Measurements from ENCODE around the gene UNC119.

The UNC119 gene

DNA sequence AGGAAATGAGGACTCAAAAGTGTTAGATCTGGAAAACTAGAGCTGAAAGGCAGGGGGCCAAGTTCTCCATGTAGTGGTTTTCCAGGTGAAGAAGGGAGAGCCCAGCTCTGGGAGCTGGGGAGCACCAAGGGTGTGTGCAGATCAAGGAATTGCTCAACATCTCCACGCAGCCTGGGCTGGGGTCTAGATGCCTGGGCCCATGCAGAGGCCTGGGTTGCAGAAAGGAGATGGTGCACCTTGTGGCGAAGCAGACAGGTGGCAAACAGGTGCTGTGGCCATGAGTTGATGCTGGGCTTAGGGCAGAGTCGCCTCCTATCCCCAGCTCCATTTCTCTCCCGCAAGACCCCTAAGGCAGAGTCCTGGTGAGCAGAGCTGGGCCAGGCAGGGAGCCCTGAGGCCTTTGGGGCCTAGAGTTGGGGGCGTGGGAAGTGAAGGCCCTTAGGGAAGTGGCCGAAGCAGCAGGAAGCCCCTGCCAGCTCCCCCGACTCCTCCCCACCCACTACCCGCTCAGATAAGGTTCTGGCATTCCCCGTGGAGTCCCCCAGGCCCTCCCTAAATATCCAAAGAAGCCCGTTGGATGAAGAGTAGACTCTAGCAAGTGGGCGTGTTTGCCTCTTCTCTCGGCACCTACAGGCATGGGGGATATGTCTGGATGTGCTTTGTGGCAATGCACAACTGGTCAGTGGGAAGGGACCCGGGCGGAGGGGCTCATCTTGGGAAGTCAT lies 45.5 kb downstream of the UNC119 start:
- Histone ChIP-seq H3K4me3 (ENCODE audit: low read depth, low read length) (no peak overlapping the region), H3K27me3 (ENCODE audit: insufficient read depth, low read length) (peaks cover 42% of the 10 kb centered on the region), H3K4me1 (ENCODE audit: control insufficient read depth, insufficient read depth, low read length, unreplicated experiment) (no peaks in the 10 kb centered on the region), H3K36me3 (ENCODE audit: insufficient read depth, low read length) (no peaks in the 10 kb centered on the region), H3K79me2 (ENCODE audit: control insufficient read depth, insufficient read depth, low read length, unreplicated experiment) (no peaks in the 10 kb centered on the region), H3K27ac (ENCODE audit: low read depth, low read length) (no peak overlapping the region), H2AFZ (ENCODE audit: low read length, unreplicated experiment) (no peak overlapping the region)

DNA sequence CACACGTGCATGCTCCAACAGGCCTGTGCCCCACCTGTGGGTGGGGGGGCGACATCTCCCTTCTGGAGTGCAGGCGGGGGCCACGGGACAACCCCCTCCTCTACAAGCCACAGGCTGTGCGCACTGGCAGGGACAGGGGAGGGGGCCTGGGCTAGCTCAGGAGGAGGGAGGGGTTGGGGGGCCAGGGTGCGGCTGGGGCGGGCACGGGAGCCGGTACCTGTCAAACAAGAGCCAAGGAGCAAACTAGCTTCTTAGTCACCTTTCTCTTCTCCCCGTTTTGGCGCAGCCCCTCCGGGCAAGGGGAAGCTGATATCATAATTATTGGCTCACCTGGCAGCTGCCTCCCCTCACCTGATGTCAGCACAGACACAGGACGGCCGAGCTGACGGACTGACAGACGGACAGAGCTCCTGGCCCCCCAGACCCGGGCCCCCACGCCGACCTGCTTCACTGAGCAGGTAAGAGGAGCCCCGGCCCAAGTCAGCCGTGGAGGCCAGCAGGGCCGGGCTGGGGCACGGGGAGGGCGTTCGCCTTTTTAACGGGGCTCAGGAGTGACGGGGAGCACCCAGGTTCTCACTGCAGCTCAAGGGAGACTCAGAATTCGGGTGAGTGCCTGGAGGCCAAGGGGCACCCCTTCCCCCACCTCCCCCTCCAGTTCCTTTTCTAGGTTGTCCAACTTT lies 46.3 kb downstream of the UNC119 start, which contains the start of gene FOXN1:
FOXN1 (plus strand) TSS at position 363 of the 680 bp plus-strand sequence. CDS start 17,622 bp downstream, outside the sequence.
- H3K36me3 ChIP-seq (ENCODE audit: insufficient read depth, low read length): no peaks in the 10 kb centered on the region
- H3K27me3 ChIP-seq (ENCODE audit: insufficient read depth, low read length): peaks cover 34% of the 10 kb centered on the region
- no peak within 1 kb of the TSS for H2AFZ ChIP-seq (ENCODE audit: low read length, unreplicated experiment)
- no peaks in the 10 kb centered on the region for H3K4me1 ChIP-seq (ENCODE audit: control insufficient read depth, insufficient read depth, low read length, unreplicated experiment)
- no peaks in the 10 kb centered on the region for H3K79me2 ChIP-seq (ENCODE audit: control insufficient read depth, insufficient read depth, low read length, unreplicated experiment)
- H3K27ac ChIP-seq (ENCODE audit: low read depth, low read length): no peak within 1 kb of the TSS
- H3K4me3 ChIP-seq (ENCODE audit: low read depth, low read length): no peak within 1 kb of the TSS

DNA sequence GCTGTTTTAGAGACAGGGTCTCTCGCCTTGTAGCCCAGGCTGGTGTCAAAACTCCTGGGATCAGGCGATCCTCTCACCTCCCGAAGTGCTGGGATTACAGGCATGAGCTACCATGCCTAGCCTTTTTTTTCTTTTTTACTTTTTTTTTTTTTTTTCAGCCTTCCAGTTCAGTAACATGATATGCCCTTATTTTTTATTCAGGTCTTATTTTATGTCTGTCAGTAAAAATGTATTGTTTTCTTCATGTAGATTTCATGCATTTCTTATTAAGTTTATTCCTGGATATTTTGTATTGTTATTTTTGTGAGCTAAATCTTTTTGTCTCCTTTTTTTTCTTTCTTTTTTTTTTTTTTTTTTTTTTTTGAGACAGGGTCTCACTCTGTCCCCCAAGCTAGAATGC lies 49.0 kb downstream of the UNC119 start:
- H2AFZ ChIP-seq (ENCODE audit: low read length, unreplicated experiment): no peak overlapping the region
- no peaks in the 10 kb centered on the region for H3K4me1 ChIP-seq (ENCODE audit: control insufficient read depth, insufficient read depth, low read length, unreplicated experiment)
- no peak overlapping the region for H3K4me3 ChIP-seq (ENCODE audit: low read depth, low read length)
- no peaks in the 10 kb centered on the region for H3K36me3 ChIP-seq (ENCODE audit: insufficient read depth, low read length)
- H3K27me3 ChIP-seq (ENCODE audit: insufficient read depth, low read length): peaks cover 19% of the 10 kb centered on the region
- H3K27ac ChIP-seq (ENCODE audit: low read depth, low read length): no peak overlapping the region
- H3K79me2 ChIP-seq (ENCODE audit: control insufficient read depth, insufficient read depth, low read length, unreplicated experiment): no peaks in the 10 kb centered on the region

DNA sequence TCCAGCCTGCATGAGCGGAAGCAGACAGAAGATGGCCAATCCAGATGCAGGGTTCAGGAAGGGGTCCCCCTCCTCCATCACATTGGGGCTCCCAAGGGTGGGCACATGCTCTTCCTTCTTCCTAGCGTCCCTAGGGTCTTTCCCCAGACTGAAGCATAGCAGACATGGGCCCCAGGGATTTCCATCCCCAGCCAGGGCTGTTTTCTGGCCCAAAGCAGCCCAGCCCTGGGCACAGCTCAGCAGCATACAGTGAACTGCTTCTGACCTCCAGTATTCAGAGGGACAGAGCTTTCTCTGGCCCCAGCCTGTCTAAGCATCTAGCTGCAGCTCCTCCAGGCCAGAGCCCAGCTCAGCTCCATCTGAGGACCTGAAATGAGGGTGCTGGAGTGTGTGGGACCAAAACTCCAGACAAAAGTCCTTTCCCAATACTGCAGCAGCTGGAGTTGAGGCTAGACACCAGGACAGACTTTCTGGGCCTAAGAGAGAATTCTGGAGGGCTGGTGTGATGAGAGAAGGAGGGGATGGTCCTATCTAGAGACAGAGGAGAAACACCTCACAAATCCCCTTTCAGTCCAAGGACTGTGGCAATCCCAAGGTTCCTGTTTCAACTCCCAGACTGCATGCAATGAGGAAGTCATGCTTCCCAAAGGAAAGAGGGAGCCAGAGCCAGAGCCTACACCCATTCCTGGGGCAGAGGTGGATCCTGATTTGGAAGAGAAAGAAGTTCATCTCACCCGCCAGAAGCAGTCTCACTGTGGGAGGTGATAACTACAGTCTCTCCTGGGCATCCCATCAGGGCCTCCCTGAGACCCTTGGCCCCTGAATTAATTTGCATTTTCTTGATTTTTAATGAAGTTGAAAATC lies 50.8 kb downstream of the UNC119 start:
- H3K4me3 ChIP-seq (ENCODE audit: low read depth, low read length): no peak overlapping the region
- no peak overlapping the region for H2AFZ ChIP-seq (ENCODE audit: low read length, unreplicated experiment)
- no peaks in the 10 kb centered on the region for H3K36me3 ChIP-seq (ENCODE audit: insufficient read depth, low read length)
- H3K4me1 ChIP-seq (ENCODE audit: control insufficient read depth, insufficient read depth, low read length, unreplicated experiment): no peaks in the 10 kb centered on the region
- peaks cover 1% of the 10 kb centered on the region; the same call in 1 of the 2 replicates for H3K27me3 ChIP-seq (ENCODE audit: insufficient read depth, low read length)
- no peaks in the 10 kb centered on the region for H3K79me2 ChIP-seq (ENCODE audit: control insufficient read depth, insufficient read depth, low read length, unreplicated experiment)
- H3K27ac ChIP-seq (ENCODE audit: low read depth, low read length): no peak overlapping the region

DNA sequence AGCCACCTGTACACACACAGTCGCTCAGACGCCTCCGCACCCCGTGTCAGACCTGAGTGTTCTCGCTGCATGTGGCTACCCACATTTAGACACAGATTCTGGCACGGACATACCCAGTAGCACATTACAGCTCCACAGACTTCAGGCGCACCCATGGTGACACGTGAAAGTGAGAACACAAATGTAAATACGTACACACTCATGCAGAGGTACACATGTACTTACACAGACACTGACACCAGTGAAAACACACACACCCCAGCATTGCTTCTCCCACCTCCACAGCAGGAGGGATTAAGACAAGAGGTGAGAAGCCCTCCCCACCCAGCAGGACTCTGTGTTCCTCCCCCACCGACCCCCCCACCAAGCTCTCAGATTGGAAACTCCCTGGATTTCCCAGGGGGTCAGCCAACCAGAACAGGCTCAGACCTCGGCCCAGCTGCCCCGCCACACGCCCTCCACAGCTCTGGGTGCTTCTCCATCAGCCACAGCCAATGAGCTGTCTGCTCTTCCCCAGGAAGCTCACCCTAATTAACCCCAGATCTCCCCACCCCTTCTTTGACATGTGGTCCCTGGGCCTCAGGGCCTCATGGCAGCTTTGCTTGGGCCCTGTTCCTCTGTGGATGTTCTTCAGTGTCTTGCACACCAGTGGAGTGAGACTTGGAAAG lies 51.6 kb downstream of the UNC119 start:
- H3K27me3 ChIP-seq (ENCODE audit: insufficient read depth, low read length): no peaks in the 10 kb centered on the region; the same call in 1 of the 2 replicates

DNA sequence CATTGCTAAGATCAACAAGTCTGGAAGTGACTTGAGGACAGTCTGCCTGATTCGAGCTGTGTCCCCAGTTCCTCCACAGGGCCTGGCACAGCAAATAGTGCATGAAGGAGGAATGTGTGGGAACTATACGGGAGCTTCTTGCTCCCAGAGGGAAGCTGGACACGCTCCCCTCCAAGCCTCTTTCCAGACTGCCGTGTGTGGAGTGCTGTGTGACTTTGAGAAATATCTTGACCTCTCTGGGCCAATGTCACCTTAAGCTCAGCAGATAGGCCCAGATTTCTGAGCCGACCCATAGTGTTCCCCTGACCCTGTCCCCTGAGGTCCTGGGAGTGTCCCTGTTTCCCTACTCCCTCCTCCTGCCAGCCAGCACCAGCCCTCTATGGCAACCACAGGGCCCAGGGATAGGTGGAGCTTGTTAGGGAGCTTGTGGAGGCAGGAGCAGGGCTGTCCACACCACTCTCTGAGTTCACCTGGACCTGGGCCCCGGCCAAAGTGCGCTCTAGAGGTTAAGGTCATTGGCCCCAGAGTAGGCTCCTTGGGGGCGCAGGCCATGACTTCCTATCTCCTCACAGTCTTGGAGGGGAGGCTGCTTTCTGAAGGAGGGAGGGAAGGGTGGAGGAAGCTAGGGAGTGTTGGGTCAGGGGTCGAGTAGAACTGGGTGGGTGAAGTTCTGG lies 52.6 kb downstream of the UNC119 start:
- no peaks in the 10 kb centered on the region for H3K79me2 ChIP-seq (ENCODE audit: control insufficient read depth, insufficient read depth, low read length, unreplicated experiment)
- H3K36me3 ChIP-seq (ENCODE audit: insufficient read depth, low read length): no peaks in the 10 kb centered on the region
- no peak overlapping the region for H3K4me3 ChIP-seq (ENCODE audit: low read depth, low read length)
- H3K27me3 ChIP-seq (ENCODE audit: insufficient read depth, low read length): no peaks in the 10 kb centered on the region; the same call in 1 of the 2 replicates
- H3K27ac ChIP-seq (ENCODE audit: low read depth, low read length): no peak overlapping the region
- H3K4me1 ChIP-seq (ENCODE audit: control insufficient read depth, insufficient read depth, low read length, unreplicated experiment): no peaks in the 10 kb centered on the region
- no peak overlapping the region for H2AFZ ChIP-seq (ENCODE audit: low read length, unreplicated experiment)

More for the DNA sequence above, 51.6 kb downstream of the UNC119 start:
- Histone ChIP-seq H2AFZ (ENCODE audit: low read length, unreplicated experiment) (no peak overlapping the region), H3K36me3 (ENCODE audit: insufficient read depth, low read length) (no peaks in the 10 kb centered on the region), H3K4me1 (ENCODE audit: control insufficient read depth, insufficient read depth, low read length, unreplicated experiment) (no peaks in the 10 kb centered on the region), H3K79me2 (ENCODE audit: control insufficient read depth, insufficient read depth, low read length, unreplicated experiment) (no peaks in the 10 kb centered on the region), H3K4me3 (ENCODE audit: low read depth, low read length) (no peak overlapping the region), H3K27ac (ENCODE audit: low read depth, low read length) (no peak overlapping the region)

DNA sequence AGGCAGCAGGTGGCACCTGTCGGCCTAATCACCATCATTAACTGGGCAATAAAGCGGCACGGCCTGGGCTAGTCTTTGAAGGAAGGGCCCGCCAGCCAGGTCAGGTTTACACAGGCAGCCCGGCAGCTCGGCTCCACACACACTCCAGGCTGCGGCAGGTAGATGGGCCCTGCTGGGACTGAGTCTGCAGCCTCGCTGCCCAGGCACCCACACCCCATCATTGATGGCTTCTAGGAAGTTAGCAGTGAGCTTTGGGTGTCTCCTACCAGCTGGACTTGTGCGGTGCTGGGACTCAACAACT lies 53.1 kb downstream of the UNC119 start:
- Histone ChIP-seq H3K79me2 (ENCODE audit: control insufficient read depth, insufficient read depth, low read length, unreplicated experiment) (no peaks in the 10 kb centered on the region), H3K4me1 (ENCODE audit: control insufficient read depth, insufficient read depth, low read length, unreplicated experiment) (no peaks in the 10 kb centered on the region), H3K4me3 (ENCODE audit: low read depth, low read length) (no peak overlapping the region), H2AFZ (ENCODE audit: low read length, unreplicated experiment) (no peak overlapping the region), H3K36me3 (ENCODE audit: insufficient read depth, low read length) (no peaks in the 10 kb centered on the region), H3K27me3 (ENCODE audit: insufficient read depth, low read length) (no peaks in the 10 kb centered on the region; the same call in 1 of the 2 replicates), H3K27ac (ENCODE audit: low read depth, low read length) (no peak overlapping the region)

DNA sequence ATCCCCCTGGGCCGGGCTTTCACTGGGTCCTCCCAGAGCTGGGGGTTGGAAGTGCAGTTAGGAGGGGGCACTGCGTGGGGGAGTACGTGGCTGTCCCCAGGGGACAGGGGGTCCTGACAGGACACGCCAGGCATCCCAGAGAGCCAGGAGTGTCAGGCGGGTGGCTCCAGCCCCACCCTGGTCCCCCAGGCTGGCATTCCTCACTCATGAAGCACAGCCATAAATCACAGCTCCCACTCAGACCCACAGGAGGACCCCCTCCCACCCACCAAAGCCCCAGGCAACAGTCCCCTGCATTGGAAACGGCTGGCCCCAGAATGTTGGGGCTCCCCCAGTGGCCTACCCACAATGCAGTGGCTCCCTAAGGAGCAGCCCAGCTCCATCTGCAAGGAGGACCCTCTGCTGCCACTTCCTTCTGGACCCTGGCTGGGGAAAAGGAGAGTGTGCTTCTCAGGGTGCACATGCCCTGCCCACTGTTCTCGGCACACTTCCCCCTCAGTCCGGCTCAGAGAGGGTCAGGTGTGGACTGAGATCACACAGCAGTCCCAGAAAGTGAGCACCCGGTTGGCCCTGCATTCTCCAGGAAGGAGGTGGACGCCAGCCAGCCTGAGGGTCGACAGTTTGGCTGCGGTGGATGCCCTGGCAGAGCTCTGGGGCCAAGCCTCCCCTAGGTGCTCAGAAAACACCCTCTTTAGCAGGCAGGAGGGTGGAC lies 53.6 kb downstream of the UNC119 start:
- Histone ChIP-seq H3K79me2 (ENCODE audit: control insufficient read depth, insufficient read depth, low read length, unreplicated experiment) (no peaks in the 10 kb centered on the region), H3K27ac (ENCODE audit: low read depth, low read length) (no peak overlapping the region), H3K4me1 (ENCODE audit: control insufficient read depth, insufficient read depth, low read length, unreplicated experiment) (no peaks in the 10 kb centered on the region), H3K4me3 (ENCODE audit: low read depth, low read length) (no peak overlapping the region), H3K27me3 (ENCODE audit: insufficient read depth, low read length) (no peaks in the 10 kb centered on the region), H2AFZ (ENCODE audit: low read length, unreplicated experiment) (no peak overlapping the region), H3K36me3 (ENCODE audit: insufficient read depth, low read length) (no peaks in the 10 kb centered on the region)

DNA sequence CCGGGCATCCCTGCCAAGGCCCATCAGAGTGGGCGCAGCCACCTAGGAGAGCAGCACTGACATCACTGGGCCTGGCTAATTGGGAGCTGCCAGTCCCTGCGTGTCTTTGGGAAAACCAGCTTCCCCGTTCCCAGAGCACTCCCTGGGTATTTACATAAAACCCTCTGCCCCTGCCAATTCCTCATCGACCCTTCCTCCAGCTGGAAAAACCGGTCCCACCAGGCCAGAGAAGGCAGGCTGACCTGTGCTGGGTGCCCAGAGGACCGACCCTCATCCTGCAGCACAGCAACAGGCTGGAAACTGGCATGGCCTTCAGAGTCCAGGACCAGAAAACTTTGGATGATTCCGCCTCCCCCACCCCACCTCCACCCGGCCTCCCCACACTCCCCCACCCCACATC lies 54.5 kb downstream of the UNC119 start:
- H3K27ac ChIP-seq (ENCODE audit: low read depth, low read length): no peak overlapping the region
- no peak overlapping the region for H3K4me3 ChIP-seq (ENCODE audit: low read depth, low read length)
- H3K79me2 ChIP-seq (ENCODE audit: control insufficient read depth, insufficient read depth, low read length, unreplicated experiment): no peaks in the 10 kb centered on the region
- H3K36me3 ChIP-seq (ENCODE audit: insufficient read depth, low read length): no peaks in the 10 kb centered on the region
- no peaks in the 10 kb centered on the region for H3K27me3 ChIP-seq (ENCODE audit: insufficient read depth, low read length)
- H2AFZ ChIP-seq (ENCODE audit: low read length, unreplicated experiment): no peak overlapping the region
- no peaks in the 10 kb centered on the region for H3K4me1 ChIP-seq (ENCODE audit: control insufficient read depth, insufficient read depth, low read length, unreplicated experiment)

Data from ACC112 (cell line).